HepG2 (cell line): ENCODE measurements around the gene TRAP1. TPM values are rescaled to one million over a fixed set of nuclear protein-coding genes. Genes with fewer than 3 reads are reported as not detected.

ENCODE experiments used
- MTERF4 ChIP-seq: sonication (generic); formaldehyde crosslinking; IDR thresholded peaks from 2 replicates; pipeline ENCODE4 v1.8.0; 2023; ENCODE audit warnings: mild to moderate bottlenecking, missing genetic modification reagents
- NPAS2 ChIP-seq: sonication (generic); formaldehyde crosslinking; IDR thresholded peaks from 2 replicates; pipeline ENCODE4 v1.8.0; 2022; ENCODE audit warnings: mild to moderate bottlenecking, missing genetic modification reagents, borderline replicate concordance
- RFX1 ChIP-seq: fragments of 450-650 bp; IDR thresholded peaks from 2 replicates; pipeline ENCODE4 v1.6.1; 2017
- SMAD9 ChIP-seq: sonication (generic); formaldehyde crosslinking; IDR thresholded peaks from 2 replicates; pipeline ENCODE4 v1.5.1; 2020; ENCODE audit warnings: mild to moderate bottlenecking, missing genetic modification reagents
- ZNF17 ChIP-seq: sonication (generic); formaldehyde crosslinking; IDR thresholded peaks from 2 replicates; pipeline ENCODE4 v1.5.0; 2020; ENCODE audit warnings: mild to moderate bottlenecking, missing genetic modification reagents
- ZNF572 ChIP-seq: sonication (generic); formaldehyde crosslinking; IDR thresholded peaks from 2 replicates; pipeline ENCODE4 v1.5.1; 2020; ENCODE audit warnings: mild to moderate bottlenecking, missing genetic modification reagents
- ZNF704 ChIP-seq: sonication (generic); formaldehyde crosslinking; IDR thresholded peaks from 2 replicates; pipeline ENCODE4 v1.8.1; 2023; ENCODE audit warnings: mild to moderate bottlenecking, inconsistent platforms, moderate library complexity, missing genetic modification reagents, borderline replicate concordance
- polyA plus RNA-seq, 8 experiments: library from polyadenylated mRNA; depleted of rRNA in 3 of 8; stranded (reverse) in 7 of 8; unstranded in 1 of 8; fragments of >200 nt; fragmentation: Illumina TruSeq in 4 of 8; extraction: Trizol in 4 of 8; gene quantifications; 2 replicates each; pipeline versions ENCODE4 v1.2.1 to v1.2.3, GENCODE V29; 2011 to 2016; ENCODE audit warnings: low read depth in 4 of 8, missing spikeins in 1 of 8, mixed read lengths in 1 of 8; ENCODE audit not compliant: insufficient read depth in 1 of 8
- total RNA-seq, 5 experiments: library from RNA; depleted of rRNA; stranded (reverse); fragments of >200 nt; fragmentation: Illumina TruSeq; extraction: Trizol; gene quantifications; 2 replicates each; pipeline ENCODE4 v1.2.3, GENCODE V29; 2016; ENCODE audit warnings: low read depth in 1 of 5
- TF ChIP-seq, protein P1 (sequence below): sonication (generic); formaldehyde crosslinking; IDR thresholded peaks from 2 replicates; pipeline ENCODE4 v1.4.0; 2020; ENCODE audit warnings: missing genetic modification reagents
- TF ChIP-seq, protein P2 (sequence below): IDR thresholded peaks from 2 replicates; pipeline ENCODE4 v1.6.1; 2016; ENCODE audit warnings: control low read depth
- TF ChIP-seq, protein P3 (sequence below): sonication (generic); formaldehyde crosslinking; IDR thresholded peaks from 2 replicates; pipeline ENCODE4 v1.5.0; 2020; ENCODE audit warnings: mild to moderate bottlenecking, missing genetic modification reagents

Gene TRAP1
- total and polyA plus RNA-seq, 2 of the 13 experiments (the other 11 are each of a cell fraction or from before 2014, with no cell fraction given): 127 to 240 TPM

GRCh38 chr16:3717235-3718018 is at the start of gene TRAP1 (continued):
- TF ChIP-seq, protein P1, sequence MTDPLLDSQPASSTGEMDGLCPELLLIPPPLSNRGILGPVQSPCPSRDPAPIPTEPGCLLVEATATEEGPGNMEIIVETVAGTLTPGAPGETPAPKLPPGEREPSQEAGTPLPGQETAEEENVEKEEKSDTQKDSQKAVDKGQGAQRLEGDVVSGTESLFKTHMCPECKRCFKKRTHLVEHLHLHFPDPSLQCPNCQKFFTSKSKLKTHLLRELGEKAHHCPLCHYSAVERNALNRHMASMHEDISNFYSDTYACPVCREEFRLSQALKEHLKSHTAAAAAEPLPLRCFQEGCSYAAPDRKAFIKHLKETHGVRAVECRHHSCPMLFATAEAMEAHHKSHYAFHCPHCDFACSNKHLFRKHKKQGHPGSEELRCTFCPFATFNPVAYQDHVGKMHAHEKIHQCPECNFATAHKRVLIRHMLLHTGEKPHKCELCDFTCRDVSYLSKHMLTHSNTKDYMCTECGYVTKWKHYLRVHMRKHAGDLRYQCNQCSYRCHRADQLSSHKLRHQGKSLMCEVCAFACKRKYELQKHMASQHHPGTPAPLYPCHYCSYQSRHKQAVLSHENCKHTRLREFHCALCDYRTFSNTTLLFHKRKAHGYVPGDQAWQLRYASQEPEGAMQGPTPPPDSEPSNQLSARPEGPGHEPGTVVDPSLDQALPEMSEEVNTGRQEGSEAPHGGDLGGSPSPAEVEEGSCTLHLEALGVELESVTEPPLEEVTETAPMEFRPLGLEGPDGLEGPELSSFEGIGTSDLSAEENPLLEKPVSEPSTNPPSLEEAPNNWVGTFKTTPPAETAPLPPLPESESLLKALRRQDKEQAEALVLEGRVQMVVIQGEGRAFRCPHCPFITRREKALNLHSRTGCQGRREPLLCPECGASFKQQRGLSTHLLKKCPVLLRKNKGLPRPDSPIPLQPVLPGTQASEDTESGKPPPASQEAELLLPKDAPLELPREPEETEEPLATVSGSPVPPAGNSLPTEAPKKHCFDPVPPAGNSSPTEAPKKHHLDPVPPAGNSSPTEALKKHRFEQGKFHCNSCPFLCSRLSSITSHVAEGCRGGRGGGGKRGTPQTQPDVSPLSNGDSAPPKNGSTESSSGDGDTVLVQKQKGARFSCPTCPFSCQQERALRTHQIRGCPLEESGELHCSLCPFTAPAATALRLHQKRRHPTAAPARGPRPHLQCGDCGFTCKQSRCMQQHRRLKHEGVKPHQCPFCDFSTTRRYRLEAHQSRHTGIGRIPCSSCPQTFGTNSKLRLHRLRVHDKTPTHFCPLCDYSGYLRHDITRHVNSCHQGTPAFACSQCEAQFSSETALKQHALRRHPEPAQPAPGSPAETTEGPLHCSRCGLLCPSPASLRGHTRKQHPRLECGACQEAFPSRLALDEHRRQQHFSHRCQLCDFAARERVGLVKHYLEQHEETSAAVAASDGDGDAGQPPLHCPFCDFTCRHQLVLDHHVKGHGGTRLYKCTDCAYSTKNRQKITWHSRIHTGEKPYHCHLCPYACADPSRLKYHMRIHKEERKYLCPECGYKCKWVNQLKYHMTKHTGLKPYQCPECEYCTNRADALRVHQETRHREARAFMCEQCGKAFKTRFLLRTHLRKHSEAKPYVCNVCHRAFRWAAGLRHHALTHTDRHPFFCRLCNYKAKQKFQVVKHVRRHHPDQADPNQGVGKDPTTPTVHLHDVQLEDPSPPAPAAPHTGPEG: peak; percentile 54; the same call in 1 of the 2 replicates
- TF ChIP-seq, protein P2, sequence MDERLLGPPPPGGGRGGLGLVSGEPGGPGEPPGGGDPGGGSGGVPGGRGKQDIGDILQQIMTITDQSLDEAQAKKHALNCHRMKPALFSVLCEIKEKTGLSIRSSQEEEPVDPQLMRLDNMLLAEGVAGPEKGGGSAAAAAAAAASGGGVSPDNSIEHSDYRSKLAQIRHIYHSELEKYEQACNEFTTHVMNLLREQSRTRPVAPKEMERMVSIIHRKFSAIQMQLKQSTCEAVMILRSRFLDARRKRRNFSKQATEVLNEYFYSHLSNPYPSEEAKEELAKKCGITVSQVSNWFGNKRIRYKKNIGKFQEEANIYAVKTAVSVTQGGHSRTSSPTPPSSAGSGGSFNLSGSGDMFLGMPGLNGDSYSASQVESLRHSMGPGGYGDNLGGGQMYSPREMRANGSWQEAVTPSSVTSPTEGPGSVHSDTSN (CRISPR knock-in tag): no peak
- TF ChIP-seq, protein P3, sequence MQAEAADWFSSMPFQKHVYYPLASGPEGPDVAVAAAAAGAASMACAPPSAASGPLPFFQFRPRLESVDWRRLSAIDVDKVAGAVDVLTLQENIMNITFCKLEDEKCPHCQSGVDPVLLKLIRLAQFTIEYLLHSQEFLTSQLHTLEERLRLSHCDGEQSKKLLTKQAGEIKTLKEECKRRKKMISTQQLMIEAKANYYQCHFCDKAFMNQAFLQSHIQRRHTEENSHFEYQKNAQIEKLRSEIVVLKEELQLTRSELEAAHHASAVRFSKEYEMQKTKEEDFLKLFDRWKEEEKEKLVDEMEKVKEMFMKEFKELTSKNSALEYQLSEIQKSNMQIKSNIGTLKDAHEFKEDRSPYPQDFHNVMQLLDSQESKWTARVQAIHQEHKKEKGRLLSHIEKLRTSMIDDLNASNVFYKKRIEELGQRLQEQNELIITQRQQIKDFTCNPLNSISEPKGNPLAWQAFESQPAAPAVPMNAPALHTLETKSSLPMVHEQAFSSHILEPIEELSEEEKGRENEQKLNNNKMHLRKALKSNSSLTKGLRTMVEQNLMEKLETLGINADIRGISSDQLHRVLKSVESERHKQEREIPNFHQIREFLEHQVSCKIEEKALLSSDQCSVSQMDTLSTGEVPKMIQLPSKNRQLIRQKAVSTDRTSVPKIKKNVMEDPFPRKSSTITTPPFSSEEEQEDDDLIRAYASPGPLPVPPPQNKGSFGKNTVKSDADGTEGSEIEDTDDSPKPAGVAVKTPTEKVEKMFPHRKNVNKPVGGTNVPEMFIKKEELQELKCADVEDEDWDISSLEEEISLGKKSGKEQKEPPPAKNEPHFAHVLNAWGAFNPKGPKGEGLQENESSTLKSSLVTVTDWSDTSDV (CRISPR knock-in tag): peak; percentile 59
- TF ChIP-seq ZNF17 (CRISPR knock-in tag) (no peak), RFX1 (0 out of 2 replicates have a peak, but pooled peaks have one; percentile 6), ZNF704 (CRISPR knock-in tag) (no peak; the same call in 1 of the 2 replicates), NPAS2 (CRISPR knock-in tag) (no peak), ZNF572 (CRISPR knock-in tag) (no peak), SMAD9 (CRISPR knock-in tag) (no peak), MTERF4 (CRISPR knock-in tag) (peak; percentile 93)
